ENCODE measurements around the gene ORC4.

The ORC4 gene

GRCh38 chr2:147937744-147938349 lies 82.7 kb downstream of the ORC4 start:
- DNase-seq (ENCODE audit: insufficient read length, low spot score) (peak; percentile 10), FAIRE-seq (no peak)

- no peak for DNase-seq (ENCODE audit: insufficient read length, low spot score)
- no peak for FAIRE-seq
Measured at GRCh38 chr2:147934881-147935620, 85.5 kb downstream of the ORC4 start.

GRCh38 chr2:147933931-147934330 lies 86.6 kb downstream of the ORC4 start:
- DNase-seq (ENCODE audit: insufficient read length, low spot score) (no peak), FAIRE-seq (no peak)

- DNase-seq (ENCODE audit: insufficient read length, low spot score) (no peak), FAIRE-seq (no peak)
Measured at GRCh38 chr2:147927053-147927588, 93.4 kb downstream of the ORC4 start.

GRCh38 chr2:147925886-147926285 lies 94.7 kb downstream of the ORC4 start:
- no peak for DNase-seq (ENCODE audit: insufficient read length, low spot score)
- FAIRE-seq: no peak

- no peak for DNase-seq (ENCODE audit: insufficient read length, low spot score)
- FAIRE-seq: no peak
Measured at GRCh38 chr2:147924647-147925046, 95.9 kb downstream of the ORC4 start.

- no peak for DNase-seq (ENCODE audit: insufficient read length, low spot score)
- no peak for FAIRE-seq
Measured at GRCh38 chr2:147923846-147924245, 96.7 kb downstream of the ORC4 start.

GRCh38 chr2:147917161-147917560 lies 103.4 kb downstream of the ORC4 start:
- DNase-seq (ENCODE audit: insufficient read length, low spot score) (no peak), FAIRE-seq (no peak)

- DNase-seq (ENCODE audit: insufficient read length, low spot score) (no peak), FAIRE-seq (no peak)
Measured at GRCh38 chr2:147916723-147917122, 103.8 kb downstream of the ORC4 start.

- FAIRE-seq (no peak), DNase-seq (ENCODE audit: insufficient read length, low spot score) (no peak)
Measured at GRCh38 chr2:147916067-147916466, 104.5 kb downstream of the ORC4 start.

GRCh38 chr2:147913701-147914480 lies 106.6 kb downstream of the ORC4 start:
- DNase-seq (ENCODE audit: insufficient read length, low spot score) (no peak), FAIRE-seq (no peak)

GRCh38 chr2:147910990-147911473 lies 109.5 kb downstream of the ORC4 start:
- no peak for FAIRE-seq
- peak; percentile 10 for DNase-seq (ENCODE audit: insufficient read length, low spot score)

- FAIRE-seq (no peak), DNase-seq (ENCODE audit: insufficient read length, low spot score) (no peak)
Measured at GRCh38 chr2:147909178-147909577, 111.4 kb downstream of the ORC4 start.

- no peak for FAIRE-seq
Measured at GRCh38 chr2:147904051-147904450, 116.5 kb downstream of the ORC4 start.

GRCh38 chr2:147888680-147889079 lies 131.9 kb downstream of the ORC4 start:
- DNase-seq (ENCODE audit: insufficient read length, low spot score) (no peak), FAIRE-seq (no peak)

More at GRCh38 chr2:147904051-147904450, 116.5 kb downstream of the ORC4 start:
- DNase-seq (ENCODE audit: insufficient read length, low spot score): no peak

GRCh38 chr2:147886136-147886535 lies 134.4 kb downstream of the ORC4 start:
- DNase-seq (ENCODE audit: insufficient read length, low spot score): no peak
- FAIRE-seq: no peak

GRCh38 chr2:147884830-147885229 lies 135.7 kb downstream of the ORC4 start:
- DNase-seq (ENCODE audit: insufficient read length, low spot score) (no peak), FAIRE-seq (no peak)

GRCh38 chr2:147882631-147883030 lies 137.9 kb downstream of the ORC4 start:
- no peak for DNase-seq (ENCODE audit: insufficient read length, low spot score)
- FAIRE-seq: no peak
